Fibroblast of lung (primary cell): ENCODE measurements around the gene GRM4. TPM values are rescaled to one million over a fixed set of nuclear protein-coding genes. Genes with fewer than 3 reads are reported as not detected.

Experiments
- DNase-seq, 2 donors: peaks; one replicate each; pipeline versions ENCODE4 v3.0.0 to v3.0.0-alpha.2; 2010; ENCODE audit warnings: low read depth in 2 of 2
- H2AFZ ChIP-seq: 2 replicates; pipeline ENCODE4 v1.5.1; 2012; ENCODE audit warnings: low read length, control low read depth, inconsistent platforms
- H3K27ac ChIP-seq: 2 replicates; pipeline ENCODE4 v1.5.1; 2011; ENCODE audit warnings: low read length, control low read depth; ENCODE audit not compliant: insufficient read depth
- H3K27me3 ChIP-seq: 2 replicates; pipeline ENCODE4 v1.5.1; 2011; ENCODE audit warnings: mild to moderate bottlenecking, low read length; ENCODE audit not compliant: control insufficient read depth, insufficient read depth
- H3K36me3 ChIP-seq: 2 replicates; pipeline ENCODE4 v1.5.1; 2011; ENCODE audit warnings: low read length; ENCODE audit not compliant: control insufficient read depth, insufficient read depth
- H3K4me1 ChIP-seq: 2 replicates; pipeline ENCODE4 v1.5.1; 2011; ENCODE audit warnings: low read length; ENCODE audit not compliant: control insufficient read depth, insufficient read depth; ENCODE audit errors: extremely low read depth
- H3K4me2 ChIP-seq: 2 replicates; pipeline ENCODE4 v1.5.1; 2011; ENCODE audit warnings: low read length, control low read depth; ENCODE audit not compliant: insufficient read depth; ENCODE audit errors: extremely low read depth
- H3K4me3 ChIP-seq, 4 experiments: fragments of 200-600 bp in 1 of 4; sonication (generic) in 1 of 4; replicated peaks in 1 of 4; 2 replicates each; pipeline ENCODE4 v1.5.1; 2011 to 2016; ENCODE audit warnings: low read length in 4 of 4, low read depth in 3 of 4, mild to moderate bottlenecking in 3 of 4, control low read depth in 2 of 4, inconsistent platforms in 1 of 4, mixed read lengths in 1 of 4; ENCODE audit not compliant: insufficient read depth in 1 of 4; ENCODE audit errors: control extremely low read depth in 1 of 4
- H3K79me2 ChIP-seq: 2 replicates; pipeline ENCODE4 v1.5.1; 2012; ENCODE audit warnings: mild to moderate bottlenecking, low read length, inconsistent platforms; ENCODE audit not compliant: control insufficient read depth, insufficient read depth
- H3K9ac ChIP-seq: 2 replicates; pipeline ENCODE4 v1.5.1; 2011; ENCODE audit warnings: mild to moderate bottlenecking, low read length, control low read depth; ENCODE audit not compliant: insufficient read depth
- H3K9me3 ChIP-seq: 2 replicates; pipeline ENCODE4 v1.5.1; 2012; ENCODE audit warnings: low read depth, low read length; ENCODE audit not compliant: control insufficient read depth, insufficient read depth
- H4K20me1 ChIP-seq: 2 replicates; pipeline ENCODE4 v1.5.1; 2011; ENCODE audit warnings: low read length; ENCODE audit not compliant: control insufficient read depth, insufficient read depth; ENCODE audit errors: extremely low read depth
- CTCF ChIP-seq, 2 donors: IDR thresholded peaks in 1 of 2; conservative IDR thresholded peaks in 1 of 2; 1 replicate in 1 of 2; 2 replicates in 1 of 2; pipeline ENCODE4 v1.5.1; 2011 to 2012; ENCODE audit warnings: low read length in 2 of 2, control low read depth in 1 of 2, inconsistent platforms in 1 of 2, low read depth in 1 of 2, mild to moderate bottlenecking in 1 of 2
- EZH2 ChIP-seq: IDR thresholded peaks from 2 replicates; pipeline ENCODE4 v1.5.1; 2012; ENCODE audit warnings: low read length, control low read depth, mild to moderate bottlenecking; ENCODE audit errors: missing control alignments
- polyA plus RNA-seq, 2 donors: library from polyadenylated mRNA; depleted of rRNA in 1 of 2; stranded (reverse) in 1 of 2; unstranded in 1 of 2; fragments of >200 nt; gene quantifications; 2 replicates each; pipeline ENCODE4 v1.2.1, GENCODE V29; 2011 to 2012; ENCODE audit warnings: missing spikeins in 1 of 2
- total RNA-seq: library from RNA; depleted of rRNA; stranded (reverse); fragments of >200 nt; gene quantifications from 2 replicates; pipeline ENCODE4 v1.2.1, GENCODE V29; 2014

GRM4 gene
- total and polyA plus RNA-seq, 2 donors (not counting 1 experiment from before 2014, with no cell fraction given) = under 0.01 TPM; not detected in 1

GRCh38 chr6:34161857-34162515 is 16.1 kb upstream of the GRM4 start:
- no peaks in the 10 kb centered on the region for H3K9me3 ChIP-seq
- TF ChIP-seq CTCF (conservative IDR thresholded peaks at IDR 0.05 in 1 of 2, IDR thresholded peaks at IDR 0.05 in 1 of 2; ENCODE audit: low read depth in 1 of 2, low read length in 2 of 2) = no peak
- no peak for TF ChIP-seq EZH2
- no peaks in the 10 kb centered on the region for H4K20me1 ChIP-seq
- DNase-seq = no peak
- H3K4me1 ChIP-seq = no peaks in the 10 kb centered on the region
- no peak overlapping the region for H3K4me3 ChIP-seq
- H3K27me3 ChIP-seq = no peaks in the 10 kb centered on the region
- no peaks in the 10 kb centered on the region for H3K79me2 ChIP-seq
- no peak overlapping the region for H3K4me2 ChIP-seq
- H3K9ac ChIP-seq = no peak overlapping the region
- no peak overlapping the region for H3K27ac ChIP-seq
- H2AFZ ChIP-seq = no peak overlapping the region
- no peaks in the 10 kb centered on the region for H3K36me3 ChIP-seq

DNA sequence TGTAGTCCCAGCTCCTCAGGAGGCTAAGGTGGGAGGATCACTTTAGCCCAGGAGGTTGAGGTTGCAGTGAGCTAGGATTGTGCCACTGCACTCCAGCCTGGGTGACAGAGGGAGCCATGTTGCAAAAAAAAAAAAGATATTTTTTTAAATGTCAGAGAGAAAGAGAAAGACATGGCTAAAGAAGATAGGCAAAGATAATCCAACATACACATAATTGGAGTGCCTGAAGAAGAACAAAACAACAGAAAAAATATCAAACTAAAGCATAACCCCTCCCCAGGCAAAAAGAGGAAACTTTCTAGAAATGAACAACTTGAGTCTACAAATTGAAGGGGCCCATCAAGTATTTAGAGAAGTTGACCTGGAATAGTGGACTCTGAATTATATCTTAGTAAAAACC is 14.0 kb upstream of the GRM4 start:
- no peaks in the 10 kb centered on the region for H3K79me2 ChIP-seq
- H3K4me3 ChIP-seq = no peak overlapping the region
- H3K9ac ChIP-seq = no peak overlapping the region
- H3K27me3 ChIP-seq = peaks cover 6% of the 10 kb centered on the region
- H3K27ac ChIP-seq = no peak overlapping the region
- TF ChIP-seq EZH2 (no peak), CTCF (conservative IDR thresholded peaks at IDR 0.05 in 1 of 2, IDR thresholded peaks at IDR 0.05 in 1 of 2; ENCODE audit: low read depth in 1 of 2, low read length in 2 of 2) (no peak)
- H3K4me2 ChIP-seq = no peak overlapping the region
- H3K9me3 ChIP-seq = no peaks in the 10 kb centered on the region
- no peaks in the 10 kb centered on the region for H4K20me1 ChIP-seq
- no peak overlapping the region for H2AFZ ChIP-seq
- no peaks in the 10 kb centered on the region for H3K36me3 ChIP-seq
- no peaks in the 10 kb centered on the region for H3K4me1 ChIP-seq
- peak in 1 of 2 donors; percentile 12 for DNase-seq

DNA sequence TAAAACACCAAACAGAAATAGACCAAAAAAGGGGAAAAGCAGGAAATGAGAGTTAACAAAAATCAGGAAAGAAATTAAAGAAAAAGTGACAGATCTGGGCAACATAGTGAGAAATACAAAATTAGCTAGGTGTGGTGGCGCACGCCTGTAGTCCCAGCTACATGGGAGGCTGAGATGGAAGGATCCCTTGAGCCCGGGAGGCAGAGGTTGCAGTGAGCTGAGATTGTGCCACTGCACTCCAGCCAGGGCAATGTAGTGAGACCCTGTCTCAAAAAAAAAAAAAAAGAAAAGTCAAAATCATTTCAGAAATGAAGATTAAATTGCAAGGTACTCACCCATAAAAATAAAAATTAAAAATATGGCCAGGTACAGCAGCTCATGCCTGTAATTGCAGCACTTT is 13.0 kb upstream of the GRM4 start:
- H4K20me1 ChIP-seq = no peaks in the 10 kb centered on the region
- H3K4me2 ChIP-seq = no peak overlapping the region
- TF ChIP-seq EZH2 (no peak), CTCF (conservative IDR thresholded peaks at IDR 0.05 in 1 of 2, IDR thresholded peaks at IDR 0.05 in 1 of 2; ENCODE audit: low read depth in 1 of 2, low read length in 2 of 2) (no peak)
- H3K27ac ChIP-seq = no peak overlapping the region
- no peaks in the 10 kb centered on the region for H3K79me2 ChIP-seq
- peaks cover 12% of the 10 kb centered on the region for H3K27me3 ChIP-seq
- H3K36me3 ChIP-seq = no peaks in the 10 kb centered on the region
- no peaks in the 10 kb centered on the region for H3K4me1 ChIP-seq
- no peaks in the 10 kb centered on the region for H3K9me3 ChIP-seq
- DNase-seq = no peak
- H3K9ac ChIP-seq = no peak overlapping the region
- no peak overlapping the region for H3K4me3 ChIP-seq
- H2AFZ ChIP-seq = no peak overlapping the region
